SK-N-SH treated with all-trans-retinoic acid at 6 μM for 48 hours (cell line): ENCODE results near the gene LRRC63.

ENCODE experiments used
- ATAC-seq: fragments of 200-7000 bp; cut with Tn5 transposase; 3 replicates; pipeline ENCODE4 v1.9.1; 2020; ENCODE audit warnings: mild to moderate bottlenecking, moderate library complexity
- ARNTL ChIP-seq: fragments of 450-650 bp; formaldehyde crosslinking; IDR thresholded peaks from 2 replicates; pipeline ENCODE4 v1.5.0; 2020; ENCODE audit warnings: low read depth, mild to moderate bottlenecking, moderate library complexity, borderline replicate concordance
- BACH2 ChIP-seq: fragments of 250-450 bp; sonication (Bioruptor Pico); IDR thresholded peaks from 2 replicates; pipeline ENCODE4 v1.9.0; 2021; ENCODE audit warnings: mild to moderate bottlenecking, borderline replicate concordance
- CSDC2 ChIP-seq: fragments of 250-450 bp; sonication (Bioruptor Pico); IDR thresholded peaks from 2 replicates; pipeline ENCODE4 v1.5.0; 2020; ENCODE audit warnings: mild to moderate bottlenecking, moderate library complexity
- ESRRG ChIP-seq: fragments of 250-450 bp; sonication (Bioruptor Pico); IDR thresholded peaks from 2 replicates; pipeline ENCODE4 v1.6.1; 2021; ENCODE audit warnings: mild to moderate bottlenecking
- GLIS3 ChIP-seq: fragments of 250-450 bp; sonication (Bioruptor Pico); IDR thresholded peaks from 2 replicates; pipeline ENCODE4 v1.5.0; 2020; ENCODE audit warnings: mild to moderate bottlenecking, moderate library complexity
- ISL1 ChIP-seq: fragments of 250-450 bp; sonication (Bioruptor Pico); IDR thresholded peaks from 2 replicates; pipeline ENCODE4 v2.1.2; 2022; ENCODE audit warnings: mild to moderate bottlenecking, moderate library complexity
- PPARA ChIP-seq: fragments of 250-450 bp; sonication (Bioruptor Pico); IDR thresholded peaks from 2 replicates; pipeline ENCODE4 v1.5.0; 2020; ENCODE audit warnings: mild to moderate bottlenecking, borderline replicate concordance
- RARB ChIP-seq: fragments of 250-450 bp; sonication (Bioruptor Pico); IDR thresholded peaks from 2 replicates; pipeline ENCODE4 v1.8.0; 2021; ENCODE audit warnings: mild to moderate bottlenecking, moderate library complexity
- SNAI2 ChIP-seq: fragments of 250-450 bp; sonication (Bioruptor Pico); IDR thresholded peaks from 2 replicates; pipeline ENCODE4 v1.5.0; 2020; ENCODE audit warnings: mild to moderate bottlenecking, moderate library complexity
- TCF4 ChIP-seq: fragments of 250-450 bp; sonication (Bioruptor Pico); IDR thresholded peaks from 2 replicates; pipeline ENCODE4 v1.8.0; 2021; ENCODE audit warnings: mild to moderate bottlenecking, moderate library complexity, borderline replicate concordance
- ZFP30 ChIP-seq: fragments of 450-650 bp; formaldehyde crosslinking; IDR thresholded peaks from 2 replicates; pipeline ENCODE4 v1.5.0; 2022; ENCODE audit warnings: mild to moderate bottlenecking, moderate library complexity
- ZNF565 ChIP-seq: fragments of 450-650 bp; formaldehyde crosslinking; conservative IDR thresholded peaks from 2 replicates; pipeline ENCODE4 v1.5.0; 2020; ENCODE audit warnings: low read depth, mild to moderate bottlenecking, moderate library complexity
- ZNF70 ChIP-seq: fragments of 450-650 bp; formaldehyde crosslinking; IDR thresholded peaks from 2 replicates; pipeline ENCODE4 v1.5.0; 2020; ENCODE audit warnings: mild to moderate bottlenecking, moderate library complexity
- TF ChIP-seq, protein P1 (sequence below): fragments of 250-450 bp; sonication (Bioruptor Pico); IDR thresholded peaks from 2 replicates; pipeline ENCODE4 v1.5.1; 2020; ENCODE audit warnings: low read depth, mild to moderate bottlenecking, moderate library complexity
- TF ChIP-seq, protein P2 (sequence below): fragments of 250-450 bp; sonication (Bioruptor Pico); IDR thresholded peaks from 2 replicates; pipeline ENCODE4 v1.5.1; 2021; ENCODE audit warnings: mild to moderate bottlenecking, moderate library complexity
- TF ChIP-seq, protein P3 (sequence below): fragments of 250-450 bp; sonication (Bioruptor Pico); IDR thresholded peaks from 2 replicates; pipeline ENCODE4 v1.8.0; 2020; ENCODE audit warnings: mild to moderate bottlenecking, moderate library complexity, borderline replicate concordance
- TF ChIP-seq, protein P4 (sequence below): fragments of 250-450 bp; sonication (Bioruptor Pico); IDR thresholded peaks from 2 replicates; pipeline ENCODE4 v1.8.0; 2021; ENCODE audit warnings: low read depth, mild to moderate bottlenecking, moderate library complexity, borderline replicate concordance
- TF ChIP-seq, protein P5 (sequence below): fragments of 250-450 bp; sonication (Bioruptor Pico); IDR thresholded peaks from 2 replicates; pipeline ENCODE4 v1.5.0; 2020; ENCODE audit warnings: mild to moderate bottlenecking, moderate library complexity

Gene LRRC63

DNA sequence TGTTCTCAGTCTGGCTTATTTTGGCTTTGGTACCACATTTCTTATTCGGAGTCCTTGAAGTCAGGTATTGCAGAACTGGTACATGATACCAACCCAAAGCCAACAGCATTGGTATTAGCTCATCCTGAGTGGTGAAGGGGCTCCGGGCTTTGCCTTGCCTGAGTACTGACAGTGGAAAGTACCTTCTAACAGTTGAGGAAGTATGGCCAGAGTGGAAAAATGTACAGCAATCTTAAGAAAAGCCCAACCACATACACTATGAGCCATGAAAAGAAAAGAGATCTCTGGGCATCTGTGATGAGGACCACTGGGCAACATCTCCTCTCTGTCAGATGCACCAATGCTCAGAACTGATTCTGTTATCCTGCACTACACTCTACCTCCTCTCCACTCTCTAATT lies 38.1 kb upstream of the LRRC63 start:
- no peak for ATAC-seq

DNA sequence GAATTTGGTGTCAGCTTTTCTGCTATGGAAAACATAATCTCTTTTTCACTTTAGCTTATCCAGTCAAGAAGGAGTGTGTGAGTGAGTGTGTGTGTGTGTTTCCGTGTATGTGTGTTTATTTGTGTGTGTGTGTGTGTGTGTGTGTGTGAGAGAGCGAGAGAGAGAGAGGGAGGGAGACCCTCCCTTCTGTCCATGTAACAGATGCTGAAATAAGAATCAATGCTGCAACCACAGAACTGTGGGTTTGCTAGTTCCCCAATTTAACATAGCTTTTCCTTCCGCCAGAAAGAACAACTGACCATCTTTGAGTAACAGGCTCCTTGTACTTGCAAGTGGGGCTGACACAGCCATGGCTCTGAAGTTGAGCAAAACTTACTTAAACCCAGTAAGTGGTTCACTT lies 35.0 kb upstream of the LRRC63 start:
- TF ChIP-seq SNAI2 (CRISPR knock-in tag) (no peak), TCF4 (CRISPR knock-in tag) (no peak), PPARA (CRISPR knock-in tag) (no peak), ZNF565 (CRISPR knock-in tag) (no peak), CSDC2 (CRISPR knock-in tag) (no peak), ZFP30 (CRISPR knock-in tag) (no peak)
- TF ChIP-seq, protein P1, sequence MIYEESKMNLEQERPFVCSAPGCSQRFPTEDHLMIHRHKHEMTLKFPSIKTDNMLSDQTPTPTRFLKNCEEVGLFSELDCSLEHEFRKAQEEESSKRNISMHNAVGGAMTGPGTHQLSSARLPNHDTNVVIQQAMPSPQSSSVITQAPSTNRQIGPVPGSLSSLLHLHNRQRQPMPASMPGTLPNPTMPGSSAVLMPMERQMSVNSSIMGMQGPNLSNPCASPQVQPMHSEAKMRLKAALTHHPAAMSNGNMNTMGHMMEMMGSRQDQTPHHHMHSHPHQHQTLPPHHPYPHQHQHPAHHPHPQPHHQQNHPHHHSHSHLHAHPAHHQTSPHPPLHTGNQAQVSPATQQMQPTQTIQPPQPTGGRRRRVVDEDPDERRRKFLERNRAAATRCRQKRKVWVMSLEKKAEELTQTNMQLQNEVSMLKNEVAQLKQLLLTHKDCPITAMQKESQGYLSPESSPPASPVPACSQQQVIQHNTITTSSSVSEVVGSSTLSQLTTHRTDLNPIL (CRISPR knock-in tag), result no peak
- ATAC-seq, result no peak

More for the DNA sequence above, 38.1 kb upstream of the LRRC63 start:
- TF ChIP-seq GLIS3 (CRISPR knock-in tag), result no peak
- TF ChIP-seq, all 23 proteins: peak for 0

DNA sequence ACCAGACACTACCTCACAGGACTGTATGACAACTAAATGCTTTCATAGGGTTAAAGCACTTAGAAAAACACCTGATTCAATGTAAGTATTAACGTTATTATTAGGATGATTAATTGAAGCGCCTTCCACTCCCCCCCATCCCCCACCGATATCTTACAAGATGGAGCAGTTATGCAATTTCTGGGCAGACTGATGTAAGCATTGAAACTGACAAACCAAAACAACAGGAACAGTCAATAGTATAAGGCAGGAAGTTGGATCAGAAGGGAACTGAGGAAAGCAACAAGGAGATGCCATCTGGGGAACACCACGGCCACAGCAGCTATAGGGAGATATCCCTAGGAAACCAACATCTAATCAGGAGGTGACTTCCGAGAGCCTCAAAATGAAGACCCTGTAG lies 33.6 kb upstream of the LRRC63 start:
- TF ChIP-seq, protein P1 (CRISPR knock-in tag), result no peak
- TF ChIP-seq ISL1 (CRISPR knock-in tag) (no peak), ZNF70 (CRISPR knock-in tag) (no peak), PPARA (CRISPR knock-in tag) (no peak), RARB (no peak), ESRRG (CRISPR knock-in tag) (no peak), SNAI2 (CRISPR knock-in tag) (no peak), ZFP30 (CRISPR knock-in tag) (no peak)
- TF ChIP-seq, protein P2, sequence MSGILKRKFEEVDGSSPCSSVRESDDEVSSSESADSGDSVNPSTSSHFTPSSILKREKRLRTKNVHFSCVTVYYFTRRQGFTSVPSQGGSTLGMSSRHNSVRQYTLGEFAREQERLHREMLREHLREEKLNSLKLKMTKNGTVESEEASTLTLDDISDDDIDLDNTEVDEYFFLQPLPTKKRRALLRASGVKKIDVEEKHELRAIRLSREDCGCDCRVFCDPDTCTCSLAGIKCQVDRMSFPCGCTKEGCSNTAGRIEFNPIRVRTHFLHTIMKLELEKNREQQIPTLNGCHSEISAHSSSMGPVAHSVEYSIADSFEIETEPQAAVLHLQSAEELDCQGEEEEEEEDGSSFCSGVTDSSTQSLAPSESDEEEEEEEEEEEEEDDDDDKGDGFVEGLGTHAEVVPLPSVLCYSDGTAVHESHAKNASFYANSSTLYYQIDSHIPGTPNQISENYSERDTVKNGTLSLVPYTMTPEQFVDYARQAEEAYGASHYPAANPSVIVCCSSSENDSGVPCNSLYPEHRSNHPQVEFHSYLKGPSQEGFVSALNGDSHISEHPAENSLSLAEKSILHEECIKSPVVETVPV (CRISPR knock-in tag), result no peak
- TF ChIP-seq, protein P3, sequence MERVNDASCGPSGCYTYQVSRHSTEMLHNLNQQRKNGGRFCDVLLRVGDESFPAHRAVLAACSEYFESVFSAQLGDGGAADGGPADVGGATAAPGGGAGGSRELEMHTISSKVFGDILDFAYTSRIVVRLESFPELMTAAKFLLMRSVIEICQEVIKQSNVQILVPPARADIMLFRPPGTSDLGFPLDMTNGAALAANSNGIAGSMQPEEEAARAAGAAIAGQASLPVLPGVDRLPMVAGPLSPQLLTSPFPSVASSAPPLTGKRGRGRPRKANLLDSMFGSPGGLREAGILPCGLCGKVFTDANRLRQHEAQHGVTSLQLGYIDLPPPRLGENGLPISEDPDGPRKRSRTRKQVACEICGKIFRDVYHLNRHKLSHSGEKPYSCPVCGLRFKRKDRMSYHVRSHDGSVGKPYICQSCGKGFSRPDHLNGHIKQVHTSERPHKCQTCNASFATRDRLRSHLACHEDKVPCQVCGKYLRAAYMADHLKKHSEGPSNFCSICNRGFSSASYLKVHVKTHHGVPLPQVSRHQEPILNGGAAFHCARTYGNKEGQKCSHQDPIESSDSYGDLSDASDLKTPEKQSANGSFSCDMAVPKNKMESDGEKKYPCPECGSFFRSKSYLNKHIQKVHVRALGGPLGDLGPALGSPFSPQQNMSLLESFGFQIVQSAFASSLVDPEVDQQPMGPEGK, result no peak
- no peak for ATAC-seq

DNA sequence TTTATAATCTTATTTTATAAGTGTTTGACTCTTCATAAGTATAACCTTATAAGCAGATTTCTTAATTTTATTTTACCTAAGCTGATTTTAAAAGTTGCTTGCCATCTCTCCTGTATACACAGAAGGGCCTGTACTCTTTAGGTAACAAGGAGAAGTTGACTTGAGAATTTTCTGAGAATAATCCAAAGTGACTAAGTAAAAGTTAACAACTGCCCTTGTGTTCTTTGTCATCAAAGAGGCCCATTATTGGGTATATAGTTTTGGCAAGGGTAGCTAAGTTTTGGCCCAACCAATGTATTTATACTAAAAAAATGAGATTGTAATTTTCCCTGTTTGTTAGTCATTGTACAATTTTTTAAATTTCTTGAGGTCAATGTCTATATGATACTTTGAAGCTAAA lies 32.9 kb upstream of the LRRC63 start:
- ATAC-seq, result no peak
- TF ChIP-seq ESRRG (CRISPR knock-in tag), result no peak
- TF ChIP-seq, protein P4, sequence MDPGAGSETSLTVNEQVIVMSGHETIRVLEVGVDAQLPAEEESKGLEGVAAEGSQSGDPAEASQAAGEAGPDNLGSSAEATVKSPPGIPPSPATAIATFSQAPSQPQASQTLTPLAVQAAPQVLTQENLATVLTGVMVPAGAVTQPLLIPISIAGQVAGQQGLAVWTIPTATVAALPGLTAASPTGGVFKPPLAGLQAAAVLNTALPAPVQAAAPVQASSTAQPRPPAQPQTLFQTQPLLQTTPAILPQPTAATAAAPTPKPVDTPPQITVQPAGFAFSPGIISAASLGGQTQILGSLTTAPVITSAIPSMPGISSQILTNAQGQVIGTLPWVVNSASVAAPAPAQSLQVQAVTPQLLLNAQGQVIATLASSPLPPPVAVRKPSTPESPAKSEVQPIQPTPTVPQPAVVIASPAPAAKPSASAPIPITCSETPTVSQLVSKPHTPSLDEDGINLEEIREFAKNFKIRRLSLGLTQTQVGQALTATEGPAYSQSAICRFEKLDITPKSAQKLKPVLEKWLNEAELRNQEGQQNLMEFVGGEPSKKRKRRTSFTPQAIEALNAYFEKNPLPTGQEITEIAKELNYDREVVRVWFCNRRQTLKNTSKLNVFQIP (CRISPR knock-in tag), result no peak
- no peak for TF ChIP-seq ZNF70 (CRISPR knock-in tag)
- TF ChIP-seq, protein P2 (CRISPR knock-in tag), result no peak
- TF ChIP-seq SNAI2 (CRISPR knock-in tag), result no peak
- TF ChIP-seq, protein P5, sequence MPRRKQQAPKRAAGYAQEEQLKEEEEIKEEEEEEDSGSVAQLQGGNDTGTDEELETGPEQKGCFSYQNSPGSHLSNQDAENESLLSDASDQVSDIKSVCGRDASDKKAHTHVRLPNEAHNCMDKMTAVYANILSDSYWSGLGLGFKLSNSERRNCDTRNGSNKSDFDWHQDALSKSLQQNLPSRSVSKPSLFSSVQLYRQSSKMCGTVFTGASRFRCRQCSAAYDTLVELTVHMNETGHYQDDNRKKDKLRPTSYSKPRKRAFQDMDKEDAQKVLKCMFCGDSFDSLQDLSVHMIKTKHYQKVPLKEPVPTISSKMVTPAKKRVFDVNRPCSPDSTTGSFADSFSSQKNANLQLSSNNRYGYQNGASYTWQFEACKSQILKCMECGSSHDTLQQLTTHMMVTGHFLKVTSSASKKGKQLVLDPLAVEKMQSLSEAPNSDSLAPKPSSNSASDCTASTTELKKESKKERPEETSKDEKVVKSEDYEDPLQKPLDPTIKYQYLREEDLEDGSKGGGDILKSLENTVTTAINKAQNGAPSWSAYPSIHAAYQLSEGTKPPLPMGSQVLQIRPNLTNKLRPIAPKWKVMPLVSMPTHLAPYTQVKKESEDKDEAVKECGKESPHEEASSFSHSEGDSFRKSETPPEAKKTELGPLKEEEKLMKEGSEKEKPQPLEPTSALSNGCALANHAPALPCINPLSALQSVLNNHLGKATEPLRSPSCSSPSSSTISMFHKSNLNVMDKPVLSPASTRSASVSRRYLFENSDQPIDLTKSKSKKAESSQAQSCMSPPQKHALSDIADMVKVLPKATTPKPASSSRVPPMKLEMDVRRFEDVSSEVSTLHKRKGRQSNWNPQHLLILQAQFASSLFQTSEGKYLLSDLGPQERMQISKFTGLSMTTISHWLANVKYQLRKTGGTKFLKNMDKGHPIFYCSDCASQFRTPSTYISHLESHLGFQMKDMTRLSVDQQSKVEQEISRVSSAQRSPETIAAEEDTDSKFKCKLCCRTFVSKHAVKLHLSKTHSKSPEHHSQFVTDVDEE (CRISPR knock-in tag), result no peak
- no peak for TF ChIP-seq TCF4 (CRISPR knock-in tag)
- TF ChIP-seq ARNTL (CRISPR knock-in tag), result no peak
- no peak for TF ChIP-seq PPARA (CRISPR knock-in tag)
- TF ChIP-seq ZNF565 (CRISPR knock-in tag), result no peak
- TF ChIP-seq BACH2, result no peak
- no peak for TF ChIP-seq RARB
- TF ChIP-seq CSDC2 (CRISPR knock-in tag), result no peak
- TF ChIP-seq, protein P3, result no peak
- TF ChIP-seq GLIS3 (CRISPR knock-in tag), result no peak
